ENCODE results near the gene GNAS.

The GNAS gene

GRCh38 chr20:58926802-58927489 is 74.4 kb downstream of the GNAS start:
- no peak for TF ChIP-seq CTCF (conservative IDR thresholded peaks at IDR 0.05; ENCODE audit: control insufficient read depth, insufficient read depth, low read depth, low read length)
- H3K4me3 ChIP-seq (ENCODE audit: control insufficient read depth, low read depth, low read length), result no peak overlapping the region
- no peak for DNase-seq (ENCODE audit: low read depth)

- DNase-seq (ENCODE audit: low read depth), result no peak
- H3K4me3 ChIP-seq (ENCODE audit: control insufficient read depth, low read depth, low read length), result no peak overlapping the region
- no peak for TF ChIP-seq CTCF (conservative IDR thresholded peaks at IDR 0.05; ENCODE audit: control insufficient read depth, insufficient read depth, low read depth, low read length)
Observed at GRCh38 chr20:58927490-58928061, 75.1 kb downstream of the GNAS start.

- DNase-seq (ENCODE audit: low read depth), result peak; percentile 50
- no peak for TF ChIP-seq CTCF (conservative IDR thresholded peaks at IDR 0.05; ENCODE audit: control insufficient read depth, insufficient read depth, low read depth, low read length)
- no peak overlapping the region for H3K4me3 ChIP-seq (ENCODE audit: control insufficient read depth, low read depth, low read length)
Observed at GRCh38 chr20:58930496-58930895, 78.0 kb downstream of the GNAS start.

- DNase-seq (ENCODE audit: low read depth), result no peak
- no peak for TF ChIP-seq CTCF (conservative IDR thresholded peaks at IDR 0.05; ENCODE audit: control insufficient read depth, insufficient read depth, low read depth, low read length)
- no peak overlapping the region for H3K4me3 ChIP-seq (ENCODE audit: control insufficient read depth, low read depth, low read length)
Observed at GRCh38 chr20:58932170-58932569, 79.7 kb downstream of the GNAS start.

- no peak for TF ChIP-seq CTCF (conservative IDR thresholded peaks at IDR 0.05; ENCODE audit: control insufficient read depth, insufficient read depth, low read depth, low read length)
- no peak for DNase-seq (ENCODE audit: low read depth)
- H3K4me3 ChIP-seq (ENCODE audit: control insufficient read depth, low read depth, low read length), result no peak overlapping the region
Observed at GRCh38 chr20:58938078-58938477, 85.6 kb downstream of the GNAS start.

- no peak for DNase-seq (ENCODE audit: low read depth)
- TF ChIP-seq CTCF (conservative IDR thresholded peaks at IDR 0.05; ENCODE audit: control insufficient read depth, insufficient read depth, low read depth, low read length), result no peak
- H3K4me3 ChIP-seq (ENCODE audit: control insufficient read depth, low read depth, low read length), result no peak overlapping the region
Observed at GRCh38 chr20:58938541-58938940, 86.0 kb downstream of the GNAS start.
